Lung (tissue), 12 donors: ENCODE data around the gene TP53I11. TPM values are rescaled to one million over a fixed set of nuclear protein-coding genes. Genes with fewer than 3 reads are reported as not detected.

Experiments used
- ATAC-seq: fragments of 200-7000 bp; cut with Tn5 transposase; one replicate; pipeline ENCODE4 v1.9.1; 2020; ENCODE audit warnings: moderate number of reproducible peaks; ENCODE audit not compliant: insufficient read depth, low FRiP score
- DNase-seq, 3 donors: peaks; one replicate each; pipeline ENCODE4 v3.0.0-alpha.2; 2013 to 2017
- H3K27ac ChIP-seq, 2 donors: one replicate each; pipeline ENCODE4 v1.5.1; 2013; ENCODE audit warnings: mild to moderate bottlenecking in 2 of 2, moderate library complexity in 2 of 2, control low read depth in 1 of 2, inconsistent platforms in 1 of 2, low read depth in 1 of 2, low read length in 1 of 2
- H3K27me3 ChIP-seq, 3 donors: one replicate each; pipeline ENCODE4 v1.5.1; 2013; ENCODE audit warnings: low read length in 2 of 3; ENCODE audit not compliant: control insufficient read depth in 3 of 3, insufficient read depth in 3 of 3
- H3K36me3 ChIP-seq, 4 donors: one replicate each; pipeline ENCODE4 v1.5.1; 2013; ENCODE audit warnings: low read length in 4 of 4, mild to moderate bottlenecking in 1 of 4, moderate library complexity in 1 of 4; ENCODE audit not compliant: control insufficient read depth in 4 of 4, insufficient read depth in 4 of 4
- H3K4me1 ChIP-seq, 5 donors: one replicate each; pipeline ENCODE4 v1.5.1; 2013; ENCODE audit warnings: low read length in 5 of 5, mild to moderate bottlenecking in 2 of 5, moderate library complexity in 1 of 5; ENCODE audit not compliant: control insufficient read depth in 5 of 5, insufficient read depth in 5 of 5
- H3K4me3 ChIP-seq: one replicate; pipeline ENCODE4 v1.5.1; 2013; ENCODE audit warnings: mild to moderate bottlenecking, control low read depth, moderate library complexity
- H3K9ac ChIP-seq, 2 donors: one replicate each; pipeline ENCODE4 v1.5.1; 2013; ENCODE audit warnings: low read length in 2 of 2, control low read depth in 1 of 2; ENCODE audit not compliant: insufficient read depth in 1 of 2
- H3K9me3 ChIP-seq, 4 donors: one replicate each; pipeline ENCODE4 v1.5.1; 2013; ENCODE audit warnings: low read length in 3 of 4, mild to moderate bottlenecking in 1 of 4, moderate library complexity in 1 of 4; ENCODE audit not compliant: control insufficient read depth in 4 of 4, insufficient read depth in 3 of 4
- CTCF ChIP-seq: IDR thresholded peaks from 2 replicates; pipeline ENCODE4 v1.5.1; 2012; ENCODE audit warnings: mild to moderate bottlenecking; ENCODE audit errors: control extremely low read depth, extremely low read depth
- WGBS, 2 donors: extraction: QIAGEN DNeasy Blood & Tissue Kit; methylation state at CpG; one replicate each; pipeline ENCODE4 v1.1.7; 2013; 5-methylcytosine and 5-hydroxymethylcytosine counted together
- polyA plus RNA-seq, 2 donors: library from polyadenylated mRNA; stranded (reverse); fragments of 200-250 nt; gene quantifications; one replicate each; pipeline ENCODE4 v1.2.1, GENCODE V29; 2013
- total RNA-seq, 2 donors: library from RNA; depleted of rRNA in 1 of 2; stranded (reverse); fragments of >200 nt in 1 of 2; gene quantifications; one replicate each; pipeline ENCODE4 v1.2.1, GENCODE V29; 2014 to 2021
- donor health status: control.
- donor health status: control.
- donor health status: Bipolar disorder and iron deficiency.
- donor health status: healthy.
- donor health status: DM: yes; HTN: yes; CAD: no.

The TP53I11 gene
- total and polyA plus RNA-seq, 4 donors: 51.2 to 134 (median 71.9) TPM

DNA sequence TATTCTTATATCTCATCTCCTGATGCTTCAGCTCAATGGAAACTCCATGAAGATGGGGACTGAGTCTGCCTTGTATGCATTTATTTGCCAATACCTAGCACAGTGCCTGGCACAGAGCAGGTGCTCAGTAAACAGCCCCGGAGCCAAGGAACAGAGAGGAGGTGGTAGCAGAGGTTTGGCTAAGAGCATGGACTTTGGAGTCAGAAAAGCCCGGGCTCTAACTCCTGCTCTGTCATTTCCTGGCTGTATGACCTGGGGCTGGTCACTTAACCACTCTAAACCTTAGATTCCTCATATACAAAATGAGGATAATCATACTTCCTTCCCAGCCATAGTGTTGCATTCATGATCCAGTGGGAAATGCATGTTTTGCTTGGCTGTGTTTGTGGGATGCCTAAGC, 36.6 kb downstream of the TP53I11 start:
- no peaks in the 10 kb centered on the region for H3K9me3 ChIP-seq
- no peaks in the 10 kb centered on the region for H3K36me3 ChIP-seq
- no peak overlapping the region for H3K4me3 ChIP-seq
- DNase-seq: no peak
- TF ChIP-seq CTCF: no peak
- no peak overlapping the region for H3K9ac ChIP-seq
- H3K4me1 ChIP-seq: peaks cover 0 to 7% (median 2%) of the 10 kb centered on the region in 5 donors
- 80% methylated on average over 2 of the region's 2 CpGs for WGBS, 2 donors
- no peaks in the 10 kb centered on the region for H3K27me3 ChIP-seq
- no peak overlapping the region for H3K27ac ChIP-seq
- ATAC-seq: no peak

DNA sequence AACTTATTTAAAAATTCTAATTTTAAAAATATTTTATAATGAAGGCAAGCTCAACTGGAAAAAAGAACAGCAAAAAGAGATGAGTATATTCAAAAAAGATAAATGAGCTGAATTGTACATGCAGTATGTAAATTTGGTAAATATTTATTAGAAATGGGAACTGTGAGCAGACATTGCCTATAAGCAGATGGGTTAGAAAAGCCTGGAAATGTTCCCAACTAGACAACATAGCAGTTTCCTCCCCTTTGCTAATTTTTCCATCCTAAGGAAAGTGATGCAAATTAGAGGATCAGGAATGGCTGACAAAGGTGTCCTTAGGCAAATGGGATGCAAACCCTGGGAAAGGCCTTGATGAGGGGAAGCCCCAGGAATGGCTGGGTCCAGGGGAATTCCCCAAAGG, 37.2 kb downstream of the TP53I11 start:
- H3K9ac ChIP-seq: no peak overlapping the region
- TF ChIP-seq CTCF: no peak
- no peaks in the 10 kb centered on the region for H3K27me3 ChIP-seq
- no peak for ATAC-seq
- no peak for DNase-seq
- no peak overlapping the region for H3K27ac ChIP-seq
- H3K9me3 ChIP-seq: no peaks in the 10 kb centered on the region
- H3K4me1 ChIP-seq: peaks cover 0 to 7% (median 2%) of the 10 kb centered on the region in 5 donors
- H3K36me3 ChIP-seq: no peaks in the 10 kb centered on the region
- H3K4me3 ChIP-seq: no peak overlapping the region

- no peak overlapping the region for H3K9ac ChIP-seq
- DNase-seq: no peak
- WGBS, 2 donors: 59 to 61% methylated on average over 12 of the region's 12 CpGs
- no peaks in the 10 kb centered on the region for H3K9me3 ChIP-seq
- no peaks in the 10 kb centered on the region for H3K27me3 ChIP-seq
- no peak overlapping the region for H3K4me3 ChIP-seq
- TF ChIP-seq CTCF: no peak
- no peak overlapping the region for H3K27ac ChIP-seq
- peaks cover 0 to 7% (median 2%) of the 10 kb centered on the region in 5 donors for H3K4me1 ChIP-seq
- ATAC-seq: no peak
- no peaks in the 10 kb centered on the region for H3K36me3 ChIP-seq
Measured at GRCh38 chr11:44912270-44912987, 38.3 kb downstream of the TP53I11 start.
